ENCODE measurements around the gene ZBTB49.
"Not testable (repeated sequence)": the region's sequence is repeated elsewhere in the genome, so short reads cannot be mapped to it uniquely, and the experiment has no call there.

The ZBTB49 gene

DNA sequence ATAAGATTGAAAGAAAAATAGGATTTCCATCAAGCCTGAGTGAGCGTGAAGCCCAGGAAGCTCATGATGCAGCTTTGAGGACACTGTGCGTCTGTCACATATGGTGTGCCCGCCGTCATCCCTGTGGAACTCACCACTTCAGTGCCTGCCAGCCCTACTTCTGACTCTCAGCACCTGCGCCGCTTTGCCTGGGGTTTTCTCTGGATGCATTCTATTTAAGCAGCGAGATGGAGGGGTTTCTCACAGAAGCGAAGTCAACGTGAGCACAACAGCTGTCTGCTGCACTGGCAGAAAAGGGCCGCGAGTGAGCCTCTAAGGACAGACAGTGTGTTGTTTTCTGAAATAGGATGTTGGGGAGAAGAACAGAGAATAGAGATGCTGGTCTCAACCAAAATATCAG lies 35.9 kb upstream of the ZBTB49 start:
- no peak for TF ChIP-seq CTCF (IDR thresholded peaks at IDR 0.05; ENCODE audit: extremely low read depth, missing control alignments)
- no peak for DNase-seq (ENCODE audit: low spot score)

- no peak for DNase-seq (ENCODE audit: low spot score)
- TF ChIP-seq CTCF (IDR thresholded peaks at IDR 0.05; ENCODE audit: extremely low read depth, missing control alignments) = no peak
These were observed 35.4 kb upstream of the ZBTB49 start for GRCh38 chr4:4254666-4255065.

DNA sequence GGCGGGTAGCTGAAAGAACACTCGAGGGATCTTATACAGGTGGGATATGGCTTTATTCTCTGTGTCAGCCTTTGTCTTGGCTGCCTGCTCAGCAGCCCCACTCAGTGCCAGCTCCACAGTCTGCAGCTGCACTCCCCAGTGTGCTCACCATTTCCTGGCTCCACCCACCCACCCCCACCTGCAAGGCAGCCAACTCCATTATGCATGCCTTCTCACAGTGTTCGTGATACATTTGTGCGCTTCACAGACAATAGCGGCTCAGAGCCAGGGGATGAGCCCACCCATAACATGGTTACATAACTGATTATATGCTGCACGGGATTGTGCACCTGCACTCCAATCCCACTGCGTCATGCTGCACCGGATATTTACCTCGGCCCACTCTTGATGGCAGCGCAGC lies 33.3 kb upstream of the ZBTB49 start:
- no peak for DNase-seq (ENCODE audit: low spot score)
- TF ChIP-seq CTCF (IDR thresholded peaks at IDR 0.05; ENCODE audit: extremely low read depth, missing control alignments) = no peak

DNA sequence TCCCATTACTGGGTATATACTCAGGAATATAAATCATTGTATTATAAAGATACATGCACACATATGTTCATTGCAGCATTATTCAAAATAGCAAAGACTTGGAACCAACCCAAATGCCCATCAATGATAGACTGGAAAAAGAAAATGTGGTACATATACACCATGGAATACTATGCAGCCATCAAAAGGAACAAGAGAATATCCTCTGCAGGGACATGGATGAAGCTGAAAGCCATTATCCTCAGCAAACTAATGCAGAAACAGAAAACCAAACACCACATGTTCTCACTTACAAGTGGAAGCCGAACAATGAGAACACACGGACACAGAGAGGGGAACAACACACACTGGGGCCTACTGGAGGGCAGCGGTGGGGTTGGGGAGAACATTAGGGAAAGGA lies 32.3 kb upstream of the ZBTB49 start:
- DNase-seq (ENCODE audit: low spot score) = not testable (repeated sequence)

- no peak for TF ChIP-seq CTCF (IDR thresholded peaks at IDR 0.05; ENCODE audit: extremely low read depth, missing control alignments)
- no peak for DNase-seq (ENCODE audit: low spot score)
These were observed 30.5 kb upstream of the ZBTB49 start for GRCh38 chr4:4259484-4260100.

DNA sequence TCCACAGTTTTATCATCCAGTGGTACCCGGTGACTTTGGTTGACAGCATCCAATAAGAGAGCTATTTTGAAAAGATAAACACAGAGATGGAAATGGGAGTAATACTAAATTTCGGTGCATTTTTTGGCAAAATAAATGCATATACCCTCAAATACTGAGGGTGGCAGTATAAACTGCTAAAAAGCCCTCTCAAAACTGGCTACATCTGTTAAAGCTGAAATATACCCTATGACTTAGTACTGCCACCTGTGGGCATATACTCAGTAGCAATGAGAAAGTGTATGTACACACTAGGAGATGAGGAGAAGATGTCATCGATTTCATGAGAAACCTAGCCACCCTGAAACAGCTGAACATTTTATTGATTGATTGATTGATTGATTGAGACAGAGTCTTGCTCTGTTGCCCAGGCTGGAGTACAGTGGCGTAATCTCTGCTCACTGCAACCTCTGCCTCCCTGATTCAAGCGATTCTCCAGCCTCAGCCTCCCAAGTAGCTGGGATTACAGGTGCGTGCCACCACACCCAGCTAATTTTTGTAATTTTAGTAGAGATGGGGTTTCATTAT lies 29.8 kb upstream of the ZBTB49 start:
- DNase-seq (ENCODE audit: low spot score) = peak; percentile 36
- TF ChIP-seq CTCF (IDR thresholded peaks at IDR 0.05; ENCODE audit: extremely low read depth, missing control alignments) = no peak

DNA sequence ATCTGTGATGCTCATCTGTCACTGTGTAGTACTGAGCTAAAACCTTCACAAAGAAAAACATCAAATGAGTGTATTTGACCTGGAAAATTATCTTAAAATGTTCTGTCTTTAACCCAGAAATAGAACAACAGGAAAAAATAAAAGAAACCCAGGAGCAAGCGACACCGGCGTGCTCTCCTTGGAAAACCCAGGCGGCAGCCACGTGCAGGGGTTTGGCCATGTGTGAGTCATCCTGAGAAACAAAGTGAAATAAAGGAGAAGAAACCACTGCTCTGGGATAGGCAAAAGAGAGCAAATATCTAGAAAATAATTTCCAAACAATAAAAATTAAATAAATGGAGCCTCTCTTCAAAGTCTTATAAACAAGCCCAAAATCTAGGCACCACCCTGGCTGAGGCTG lies 22.1 kb upstream of the ZBTB49 start:
- no peak for DNase-seq (ENCODE audit: low spot score)
- TF ChIP-seq CTCF (IDR thresholded peaks at IDR 0.05; ENCODE audit: extremely low read depth, missing control alignments) = no peak

DNA sequence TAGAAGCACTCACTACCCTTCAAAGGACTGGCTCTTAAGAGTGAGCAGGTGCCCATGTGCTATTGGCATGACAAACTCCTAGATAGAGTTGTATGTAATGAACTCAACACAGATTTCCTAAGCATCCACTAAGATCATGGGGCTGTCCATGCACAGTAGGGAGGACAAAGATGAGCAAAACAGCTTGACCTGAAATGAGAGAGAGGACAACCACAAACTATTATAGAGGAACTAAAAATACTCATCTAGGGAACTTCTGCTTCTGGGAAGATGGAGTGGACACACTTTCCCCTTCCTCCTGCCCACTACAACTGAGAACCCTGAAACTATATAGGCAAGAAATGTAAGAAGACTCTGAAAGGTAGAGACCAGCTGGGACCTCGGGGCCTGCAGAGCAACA lies 21.3 kb upstream of the ZBTB49 start:
- DNase-seq (ENCODE audit: low spot score) = no peak
- TF ChIP-seq CTCF (IDR thresholded peaks at IDR 0.05; ENCODE audit: extremely low read depth, missing control alignments) = no peak

Measured in GM20000 (cell line).